HepG2 (cell line): Measurements from ENCODE around the gene ING5. TPM values are rescaled to one million over a fixed set of nuclear protein-coding genes. Genes with fewer than 3 reads are reported as not detected.

Experiments used
- AFF4 ChIP-seq: sonication (generic); formaldehyde crosslinking; IDR thresholded peaks from 2 replicates; pipeline ENCODE4 v1.4.0; 2020; ENCODE audit warnings: missing genetic modification reagents
- CENPX ChIP-seq: sonication (generic); formaldehyde crosslinking; IDR thresholded peaks from 2 replicates; pipeline ENCODE4 v1.9.0; 2021; ENCODE audit warnings: mild to moderate bottlenecking, missing genetic modification reagents, moderate library complexity
- DZIP1 ChIP-seq: sonication (generic); formaldehyde crosslinking; IDR thresholded peaks from 2 replicates; pipeline ENCODE4 v1.5.0; 2020; ENCODE audit warnings: mild to moderate bottlenecking, missing genetic modification reagents
- ESRRA ChIP-seq: sonication (generic); formaldehyde crosslinking; IDR thresholded peaks from 2 replicates; pipeline ENCODE4 v1.5.1; 2020; ENCODE audit warnings: mild to moderate bottlenecking, low read depth, missing genetic modification reagents
- HNRNPUL1 ChIP-seq: fragments of 200-400 bp; formaldehyde crosslinking; IDR thresholded peaks from 2 replicates; pipeline ENCODE4 v1.6.1; 2017; ENCODE audit warnings: low read depth, mild to moderate bottlenecking, low read length, moderate library complexity
- MEIS2 ChIP-seq: sonication (generic); formaldehyde crosslinking; IDR thresholded peaks from 2 replicates; pipeline ENCODE4 v1.9.0; 2021; ENCODE audit warnings: mild to moderate bottlenecking, missing genetic modification reagents
- PCBP1 ChIP-seq: fragments of 200-400 bp; formaldehyde crosslinking; IDR thresholded peaks from 2 replicates; pipeline ENCODE4 v1.6.1; 2017; ENCODE audit warnings: mild to moderate bottlenecking, low read depth, low read length, borderline replicate concordance
- SKIL ChIP-seq: sonication (generic); formaldehyde crosslinking; IDR thresholded peaks from 2 replicates; pipeline ENCODE4 v1.8.0; 2022; ENCODE audit warnings: missing genetic modification reagents, mild to moderate bottlenecking, moderate library complexity, borderline replicate concordance
- SRF ChIP-seq: IDR thresholded peaks from 2 replicates; pipeline ENCODE4 v1.6.1; 2011; ENCODE audit warnings: mild to moderate bottlenecking, low read depth, low read length, moderate library complexity
- TOE1 ChIP-seq: sonication (generic); formaldehyde crosslinking; IDR thresholded peaks from 2 replicates; pipeline ENCODE4 v1.4.0; 2020; ENCODE audit warnings: mild to moderate bottlenecking, missing genetic modification reagents
- ZBTB44 ChIP-seq: sonication (generic); formaldehyde crosslinking; IDR thresholded peaks from 2 replicates; pipeline ENCODE4 v1.4.0; 2020; ENCODE audit warnings: missing genetic modification reagents
- ZGPAT ChIP-seq: IDR thresholded peaks from 2 replicates; pipeline ENCODE4 v1.6.1; 2016; ENCODE audit warnings: mild to moderate bottlenecking
- ZNF121 ChIP-seq: sonication (generic); formaldehyde crosslinking; IDR thresholded peaks from 2 replicates; pipeline ENCODE4 v1.5.0; 2020; ENCODE audit warnings: mild to moderate bottlenecking, missing genetic modification reagents
- ZNF562 ChIP-seq: sonication (generic); formaldehyde crosslinking; IDR thresholded peaks from 2 replicates; pipeline ENCODE4 v1.8.0; 2022; ENCODE audit warnings: missing genetic modification reagents, borderline replicate concordance
- ZNF75D ChIP-seq: sonication (generic); formaldehyde crosslinking; IDR thresholded peaks from 2 replicates; pipeline ENCODE4 v1.8.1; 2023; ENCODE audit warnings: missing genetic modification reagents, mild to moderate bottlenecking, borderline replicate concordance
- ZZZ3 ChIP-seq: sonication (generic); formaldehyde crosslinking; IDR thresholded peaks from 2 replicates; pipeline ENCODE4 v1.4.0; 2020; ENCODE audit warnings: missing genetic modification reagents, mild to moderate bottlenecking, borderline replicate concordance
- polyA plus RNA-seq, 8 experiments: library from polyadenylated mRNA; depleted of rRNA in 3 of 8; stranded (reverse) in 7 of 8; unstranded in 1 of 8; fragments of >200 nt; fragmentation: Illumina TruSeq in 4 of 8; extraction: Trizol in 4 of 8; gene quantifications; 2 replicates each; pipeline versions ENCODE4 v1.2.1 to v1.2.3, GENCODE V29; 2011 to 2016; ENCODE audit warnings: low read depth in 4 of 8, missing spikeins in 1 of 8, mixed read lengths in 1 of 8; ENCODE audit not compliant: insufficient read depth in 1 of 8
- total RNA-seq, 5 experiments: library from RNA; depleted of rRNA; stranded (reverse); fragments of >200 nt; fragmentation: Illumina TruSeq; extraction: Trizol; gene quantifications; 2 replicates each; pipeline ENCODE4 v1.2.3, GENCODE V29; 2016; ENCODE audit warnings: low read depth in 1 of 5

ING5 gene
- total and polyA plus RNA-seq, 2 of the 13 experiments (the other 11 are each of a cell fraction or from before 2014, with no cell fraction given): 61.9 to 71.9 TPM

- TF ChIP-seq AFF4 (CRISPR knock-in tag) (no peak), TOE1 (CRISPR knock-in tag) (peak; percentile 95), ZZZ3 (CRISPR knock-in tag) (peak; percentile 71; the same call in 1 of the 2 replicates), HNRNPUL1 (peak; percentile 67; the same call in 1 of the 2 replicates), ESRRA (CRISPR knock-in tag) (peak; percentile 75), SRF (0 out of 2 replicates have a peak, but pooled peaks have one; percentile 9), ZGPAT (CRISPR knock-in tag) (peak; percentile 74), PCBP1 (no peak), CENPX (CRISPR knock-in tag) (no peak), ZNF121 (CRISPR knock-in tag) (peak; percentile 66), SKIL (peak; percentile 69), ZNF75D (CRISPR knock-in tag) (no peak), ZNF562 (peak; percentile 67; the same call in 1 of the 2 replicates), DZIP1 (peak; percentile 98), ZBTB44 (CRISPR knock-in tag) (0 out of 2 replicates have a peak, but pooled peaks have one; percentile 55), MEIS2 (CRISPR knock-in tag) (peak; percentile 16; the same call in 1 of the 2 replicates)
Measured at GRCh38 chr2:241686650-241687425, 15.0 kb upstream of the ING5 start, which contains the start of gene DTYMK (continued).
